Stimulated activated CD4-positive, alpha-beta T cell treated with anti-CD3 and anti-CD28 coated beads, Interleukin-4, amount 100 ng/mL, for 1 hour (primary cell): Measurements from ENCODE around the gene PTPRG.

Experiments
- DNase-seq: peaks from one replicate; pipeline ENCODE4 v3.0.0-alpha.2; 2020

The PTPRG gene

GRCh38 chr3:62332835-62333244, 771.5 kb downstream of the PTPRG start:
- DNase-seq = no peak

DNA sequence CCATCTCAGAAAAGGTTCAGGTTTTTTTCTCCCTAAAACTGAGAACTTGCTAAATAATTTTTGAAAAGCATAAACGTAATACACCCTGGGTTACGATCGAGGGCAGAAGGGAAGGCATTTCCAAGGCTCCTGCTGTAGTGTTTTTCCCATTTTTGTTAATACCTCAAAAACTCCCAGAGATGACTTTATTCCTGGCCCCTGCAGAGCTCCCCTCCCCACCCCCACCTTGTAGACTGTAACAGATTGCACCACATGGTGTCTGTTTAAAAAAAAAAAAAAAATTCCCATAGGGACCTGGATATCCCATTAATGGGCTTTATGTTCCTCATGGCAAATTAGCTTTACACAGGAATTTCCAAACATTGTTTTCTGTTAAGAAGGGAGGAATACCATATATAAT, 773.8 kb downstream of the PTPRG start:
- DNase-seq = no peak

DNA sequence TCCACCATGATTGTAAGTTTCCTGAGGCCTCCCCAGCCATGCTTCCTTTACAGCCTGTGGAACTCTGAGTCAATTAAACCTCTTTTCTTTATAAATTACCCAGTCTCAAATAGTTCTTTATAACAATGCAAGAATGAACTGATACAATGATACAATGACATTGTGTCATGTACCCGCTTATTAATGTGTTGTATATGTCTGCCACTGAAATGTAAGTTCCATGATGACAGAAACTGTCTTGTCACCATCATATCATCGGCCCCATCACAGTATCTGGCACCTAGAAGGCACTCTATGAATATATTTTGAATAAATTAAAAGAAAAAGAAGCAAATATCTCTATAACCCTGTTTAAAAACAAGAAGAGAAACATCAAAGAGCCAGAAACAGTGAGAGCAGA, 782.4 kb downstream of the PTPRG start:
- DNase-seq = no peak
